ENCODE measurements around the gene LIPT2. TPM values are rescaled to one million over a fixed set of nuclear protein-coding genes. Genes with fewer than 3 reads are reported as not detected.
A peak's percentile ranks its signal among the peaks of the same experiment; 100 is the strongest.
"Not testable (repeated sequence)": the region's sequence is repeated elsewhere in the genome, so short reads cannot be mapped to it uniquely, and the experiment has no call there.

Gene LIPT2
- total RNA-seq, 8 experiments from 2014 or later: 1.5 to 4.6 (median 2.3) TPM

- in situ Hi-C loops (cut with MboI; ENCODE audit: low pct_unique_long_range_greater_than_20kb in 2 of 9, low sequenced_read_pairs in 9 of 9, unreplicated experiment in 9 of 9): no loop called here
- Histone ChIP-seq H3K4me3 (no peak overlapping the region), H3K4me1 (replicated peaks in 1 of 2) (no peaks in the 10 kb centered on the region), H3K27ac (no peak overlapping the region)
- no peak for ATAC-seq (replicated peaks in 6 of 8)
- WGBS, 10 experiments: 0 to 100% (median 50%) methylated on average over 1 to 2 of the region's 2 CpGs; no CpG with 5 or more reads in 4 of the 10 experiments
Measured at GRCh38 chr11:74521666-74522252, 28.2 kb upstream of the LIPT2 start.

- Histone ChIP-seq H3K27ac (no peak overlapping the region), H3K4me3 (no peak overlapping the region), H3K4me1 (replicated peaks in 1 of 2) (no peaks in the 10 kb centered on the region)
- in situ Hi-C loops (cut with MboI; ENCODE audit: low pct_unique_long_range_greater_than_20kb in 2 of 9, low sequenced_read_pairs in 9 of 9, unreplicated experiment in 9 of 9): no loop called here
- 52 to 94% (median 68%) methylated on average over 7 to 11 of the region's 12 CpGs; no CpG with 5 or more reads in 2 of the 10 experiments for WGBS, 10 experiments
- ATAC-seq (replicated peaks in 6 of 8): no peak
Measured at GRCh38 chr11:74520927-74521665, 27.6 kb upstream of the LIPT2 start.

GRCh38 chr11:74520316-74520715 is 26.8 kb upstream of the LIPT2 start:
- H3K4me3 ChIP-seq: no peak overlapping the region
- no peaks in the 10 kb centered on the region for H3K4me1 ChIP-seq (replicated peaks in 1 of 2)
- no peak overlapping the region for H3K27ac ChIP-seq
- 0 to 40% (median 19%) methylated on average over 1 of the region's 1 CpG; no CpG with 5 or more reads in 6 of the 10 experiments for WGBS, 10 experiments
- in situ Hi-C loops (cut with MboI; ENCODE audit: low pct_unique_long_range_greater_than_20kb in 2 of 9, low sequenced_read_pairs in 9 of 9, unreplicated experiment in 9 of 9): no loop called here
- ATAC-seq (replicated peaks in 6 of 8): no peak

GRCh38 chr11:74519710-74520109 is 26.2 kb upstream of the LIPT2 start:
- 20 to 100% (median 90%) methylated on average over 1 to 3 of the region's 3 CpGs; no CpG with 5 or more reads in 2 of the 10 experiments for WGBS, 10 experiments
- no peak overlapping the region for H3K4me3 ChIP-seq
- H3K27ac ChIP-seq: no peak overlapping the region
- no peak for ATAC-seq (replicated peaks in 6 of 8)
- in situ Hi-C loops (cut with MboI; ENCODE audit: low pct_unique_long_range_greater_than_20kb in 2 of 9, low sequenced_read_pairs in 9 of 9, unreplicated experiment in 9 of 9): no loop called here
- H3K4me1 ChIP-seq (replicated peaks in 1 of 2): no peaks in the 10 kb centered on the region

- H3K4me1 ChIP-seq (replicated peaks in 1 of 2); H3K27ac ChIP-seq; H3K4me3 ChIP-seq; in situ Hi-C loops (cut with MboI; ENCODE audit: low pct_unique_long_range_greater_than_20kb in 2 of 9, low sequenced_read_pairs in 9 of 9, unreplicated experiment in 9 of 9); ATAC-seq (replicated peaks in 6 of 8): not testable (repeated sequence)
- 50 to 97% (median 82%) methylated on average over 1 to 6 of the region's 6 CpGs; no CpG with 5 or more reads in 1 of the 10 experiments for whole genome bisulfite sequencing, 10 experiments
Measured at GRCh38 chr11:74517592-74517991, 24.1 kb upstream of the LIPT2 start.

GRCh38 chr11:74507582-74507981 is 14.1 kb upstream of the LIPT2 start:
- WGBS, 10 experiments: 0 to 100% (median 25%) methylated on average over 1 to 2 of the region's 2 CpGs; no CpG with 5 or more reads in 3 of the 10 experiments
- ATAC-seq (replicated peaks in 6 of 8): no peak
- Histone ChIP-seq H3K4me3 (no peak overlapping the region), H3K4me1 (replicated peaks in 1 of 2) (no peaks in the 10 kb centered on the region), H3K27ac (no peak overlapping the region)
- in situ Hi-C loops (cut with MboI; ENCODE audit: low pct_unique_long_range_greater_than_20kb in 2 of 9, low sequenced_read_pairs in 9 of 9, unreplicated experiment in 9 of 9): no loop called here

- 0 to 67% (median 33%) methylated on average over 1 of the region's 1 CpG; no CpG with 5 or more reads in 4 of the 10 experiments for WGBS, 10 experiments
- no peak overlapping the region for H3K4me3 ChIP-seq
- H3K27ac ChIP-seq: no peak overlapping the region
- in situ Hi-C loops (cut with MboI; ENCODE audit: low pct_unique_long_range_greater_than_20kb in 2 of 9, low sequenced_read_pairs in 9 of 9, unreplicated experiment in 9 of 9): no loop called here
- H3K4me1 ChIP-seq (replicated peaks in 1 of 2): no peaks in the 10 kb centered on the region
- ATAC-seq (replicated peaks in 6 of 8): no peak
Measured at GRCh38 chr11:74506823-74507222, 13.3 kb upstream of the LIPT2 start.

- WGBS, 10 experiments: 0 to 80% (median 40%) methylated on average over 1 to 3 of the region's 4 CpGs; no CpG with 5 or more reads in 1 of the 10 experiments
- Histone ChIP-seq H3K4me3 (no peak overlapping the region), H3K4me1 (replicated peaks in 1 of 2) (no peaks in the 10 kb centered on the region), H3K27ac (no peak overlapping the region)
- no peak for ATAC-seq (replicated peaks in 6 of 8)
- in situ Hi-C loops (cut with MboI; ENCODE audit: low pct_unique_long_range_greater_than_20kb in 2 of 9, low sequenced_read_pairs in 9 of 9, unreplicated experiment in 9 of 9): no loop called here
Measured at GRCh38 chr11:74505911-74506310, 12.4 kb upstream of the LIPT2 start.

- Histone ChIP-seq H3K27ac (no peak overlapping the region), H3K4me3 (no peak overlapping the region), H3K4me1 (replicated peaks in 1 of 2) (no peaks in the 10 kb centered on the region)
- ATAC-seq (replicated peaks in 6 of 8): no peak
- in situ Hi-C loops (cut with MboI; ENCODE audit: low pct_unique_long_range_greater_than_20kb in 2 of 9, low sequenced_read_pairs in 9 of 9, unreplicated experiment in 9 of 9): no loop called here
- WGBS, 10 experiments: 83 to 100% (median 93%) methylated on average over 1 of the region's 1 CpG; no CpG with 5 or more reads in 4 of the 10 experiments
Measured at GRCh38 chr11:74504100-74504691, 10.7 kb upstream of the LIPT2 start.

GRCh38 chr11:74494916-74495315 is 1.4 kb upstream of the LIPT2 start:
- no peak overlapping the region for H3K27ac ChIP-seq
- whole genome bisulfite sequencing, 10 experiments: 0 to 100% (median 80%) methylated on average over 1 of the region's 1 CpG; no CpG with 5 or more reads in 2 of the 10 experiments
- H3K4me1 ChIP-seq (replicated peaks in 1 of 2): no peaks in the 10 kb centered on the region
- no peak overlapping the region for H3K4me3 ChIP-seq
- no peak for ATAC-seq (replicated peaks in 6 of 8)
- in situ Hi-C loops (cut with MboI; ENCODE audit: low pct_unique_long_range_greater_than_20kb in 2 of 9, low sequenced_read_pairs in 9 of 9, unreplicated experiment in 9 of 9): no loop called here

GRCh38 chr11:74493791-74494630 is 487 bp upstream of the LIPT2 start:
- in situ Hi-C loops (cut with MboI; ENCODE audit: low pct_unique_long_range_greater_than_20kb in 2 of 9, low sequenced_read_pairs in 9 of 9, unreplicated experiment in 9 of 9): no loop called here
- peak in 1 of 8 experiments; percentile 1 for ATAC-seq (replicated peaks in 6 of 8)

GRCh38 chr11:74492084-74492483 is 1.4 kb downstream of the LIPT2 start:
- peak overlapping the region in 1 of 2 donors; percentile 30 for H3K27ac ChIP-seq
- WGBS, 10 experiments: 54 to 100% (median 94%) methylated on average over 1 to 9 of the region's 11 CpGs
- in situ Hi-C loops (cut with MboI; ENCODE audit: low pct_unique_long_range_greater_than_20kb in 2 of 9, low sequenced_read_pairs in 9 of 9, unreplicated experiment in 9 of 9): no loop called here
- ATAC-seq (replicated peaks in 6 of 8): no peak
- no peaks in the 10 kb centered on the region for H3K4me1 ChIP-seq (replicated peaks in 1 of 2)
- no peak overlapping the region for H3K4me3 ChIP-seq

More at GRCh38 chr11:74493791-74494630, 487 bp upstream of the LIPT2 start:
- 0 to 37% (median 18%) methylated on average over 2 to 10 of the region's 14 CpGs for WGBS, 10 experiments
- H3K4me1 ChIP-seq (replicated peaks in 1 of 2): no peaks in the 10 kb centered on the region
- peak overlapping the region; percentile 97 to 98 for H3K27ac ChIP-seq
- peak overlapping the region; percentile 64 to 92 (median 78) for H3K4me3 ChIP-seq
